Tibial nerve (tissue), 4 donors: ENCODE measurements around the gene PDCD4. TPM values are rescaled to one million over a fixed set of nuclear protein-coding genes. Genes with fewer than 3 reads are reported as not detected.

ENCODE experiments used
- DNase-seq, 2 donors: peaks; one replicate each; pipeline ENCODE4 v3.0.0-alpha.2; 2019; ENCODE audit warnings: low spot score in 2 of 2
- H3K27ac ChIP-seq, 4 donors: fragments of 200-600 bp; sonication (generic) in 3 of 4; one replicate each; pipeline ENCODE4 v1.5.1; 2017 to 2019; ENCODE audit warnings: mild to moderate bottlenecking in 1 of 4
- H3K27me3 ChIP-seq, 2 donors: fragments of 200-600 bp; sonication (generic) in 1 of 2; one replicate each; pipeline versions ENCODE4 v1.5.1 to v1.6.0; 2017 to 2019
- H3K36me3 ChIP-seq, 3 donors: fragments of 200-600 bp; sonication (generic); one replicate each; pipeline ENCODE4 v1.5.1; 2018 to 2019
- H3K4me1 ChIP-seq, 4 donors: fragments of 200-600 bp; sonication (generic) in 3 of 4; one replicate each; pipeline ENCODE4 v1.5.1; 2017 to 2019
- H3K4me3 ChIP-seq, 4 donors: fragments of 200-600 bp; sonication (generic) in 3 of 4; one replicate each; pipeline ENCODE4 v1.5.1; 2017 to 2019; ENCODE audit warnings: mild to moderate bottlenecking in 1 of 4, moderate library complexity in 1 of 4
- H3K9me3 ChIP-seq, 4 donors: fragments of 200-600 bp; sonication (generic) in 3 of 4; one replicate each; pipeline ENCODE4 v1.5.1; 2017 to 2019
- CTCF ChIP-seq, 5 experiments: fragments of 200-600 bp in 3 of 5; fragments of 450-650 bp in 2 of 5; sonication (generic) in 3 of 5; IDR thresholded peaks; one replicate each; pipeline ENCODE4 v1.5.1; 2016 to 2019; ENCODE audit warnings: antibody characterized with exemption in 5 of 5, mild to moderate bottlenecking in 3 of 5, moderate library complexity in 2 of 5
- EP300 ChIP-seq, 2 donors: sonication (generic); formaldehyde crosslinking; IDR thresholded peaks; one replicate each; pipeline ENCODE4 v1.6.1; 2017; ENCODE audit warnings: antibody characterized with exemption in 2 of 2, mild to moderate bottlenecking in 1 of 2
- POLR2A ChIP-seq, 2 donors: fragments of 450-650 bp; IDR thresholded peaks; one replicate each; pipeline ENCODE4 v1.6.1; 2017; ENCODE audit warnings: antibody characterized with exemption in 2 of 2, mild to moderate bottlenecking in 2 of 2, moderate library complexity in 2 of 2
- WGBS, 2 donors: methylation state at CpG; one replicate each; pipeline ENCODE4 v1.1.5; 2018; 5-methylcytosine and 5-hydroxymethylcytosine counted together
- total RNA-seq, 4 donors: library from RNA; depleted of rRNA; stranded (reverse); fragments of >200 nt; gene quantifications; one replicate each; pipeline ENCODE4 v1.1.0, GENCODE V29; 2016

PDCD4 gene
- total RNA-seq, 4 donors from 2014 or later, result 68.6 to 109 (median 82.7) TPM

GRCh38 chr10:110880012-110880411 lies 8.3 kb downstream of the PDCD4 start:
- Histone ChIP-seq H3K27ac (no peak overlapping the region), H3K27me3 (no peaks in the 10 kb centered on the region), H3K4me3 (no peak overlapping the region), H3K36me3 (peaks cover 0 to 25% (median 4%) of the 10 kb centered on the region in 3 donors), H3K9me3 (no peaks in the 10 kb centered on the region), H3K4me1 (peaks cover 0 to 49% (median 13%) of the 10 kb centered on the region in 4 donors)
- no peak for DNase-seq
- WGBS, 2 donors, result 69 to 77% methylated on average over 3 of the region's 3 CpGs
- no peak for TF ChIP-seq EP300 (IDR thresholded peaks at IDR 0.05)
- no peak for TF ChIP-seq POLR2A (IDR thresholded peaks at IDR 0.05)
- TF ChIP-seq CTCF (IDR thresholded peaks at IDR 0.05), result no peak

GRCh38 chr10:110881247-110881646 lies 9.5 kb downstream of the PDCD4 start:
- Histone ChIP-seq H3K27me3 (no peaks in the 10 kb centered on the region), H3K36me3 (peaks cover 0 to 35% (median 6%) of the 10 kb centered on the region in 3 donors), H3K4me3 (no peak overlapping the region), H3K4me1 (peaks cover 0 to 38% (median 11%) of the 10 kb centered on the region in 4 donors), H3K27ac (no peak overlapping the region), H3K9me3 (no peaks in the 10 kb centered on the region)
- WGBS, 2 donors, result 88 to 93% methylated on average over 9 of the region's 9 CpGs
- no peak for TF ChIP-seq CTCF (IDR thresholded peaks at IDR 0.05)
- no peak for TF ChIP-seq EP300 (IDR thresholded peaks at IDR 0.05)
- no peak for TF ChIP-seq POLR2A (IDR thresholded peaks at IDR 0.05)
- no peak for DNase-seq

GRCh38 chr10:110881905-110882304 lies 10.2 kb downstream of the PDCD4 start:
- no peaks in the 10 kb centered on the region for H3K9me3 ChIP-seq
- H3K27me3 ChIP-seq, result no peaks in the 10 kb centered on the region
- no peak overlapping the region for H3K4me3 ChIP-seq
- H3K4me1 ChIP-seq, result peaks cover 0 to 31% (median 9%) of the 10 kb centered on the region in 4 donors
- 69 to 70% methylated on average over 4 of the region's 4 CpGs for WGBS, 2 donors
- TF ChIP-seq CTCF (IDR thresholded peaks at IDR 0.05) (no peak), EP300 (IDR thresholded peaks at IDR 0.05) (no peak), POLR2A (IDR thresholded peaks at IDR 0.05) (no peak)
- peaks cover 0 to 41% (median 6%) of the 10 kb centered on the region in 3 donors for H3K36me3 ChIP-seq
- no peak for DNase-seq
- no peak overlapping the region for H3K27ac ChIP-seq

- H3K27ac ChIP-seq, result no peak overlapping the region
- DNase-seq, result no peak
- H3K4me1 ChIP-seq, result peaks cover 0 to 20% (median 3%) of the 10 kb centered on the region in 4 donors
- no peak for TF ChIP-seq POLR2A (IDR thresholded peaks at IDR 0.05)
- no peak for TF ChIP-seq CTCF (IDR thresholded peaks at IDR 0.05)
- TF ChIP-seq EP300 (IDR thresholded peaks at IDR 0.05), result no peak
- no peaks in the 10 kb centered on the region for H3K27me3 ChIP-seq
- peaks cover 0 to 55% (median 6%) of the 10 kb centered on the region in 3 donors for H3K36me3 ChIP-seq
- WGBS, 2 donors, result 87 to 91% methylated on average over 10 of the region's 10 CpGs
- no peak overlapping the region for H3K4me3 ChIP-seq
- H3K9me3 ChIP-seq, result no peaks in the 10 kb centered on the region
These were observed 12.2 kb downstream of the PDCD4 start for GRCh38 chr10:110883924-110884323.

GRCh38 chr10:110885932-110886674 lies 14.4 kb downstream of the PDCD4 start:
- Histone ChIP-seq H3K4me1 (peaks cover 0 to 11% (median 3%) of the 10 kb centered on the region in 4 donors), H3K27ac (no peak overlapping the region), H3K27me3 (no peaks in the 10 kb centered on the region), H3K4me3 (no peak overlapping the region), H3K36me3 (peaks cover 0 to 69% (median 6%) of the 10 kb centered on the region in 3 donors), H3K9me3 (no peaks in the 10 kb centered on the region)
- TF ChIP-seq EP300 (IDR thresholded peaks at IDR 0.05), result no peak
- no peak for TF ChIP-seq POLR2A (IDR thresholded peaks at IDR 0.05)
- TF ChIP-seq CTCF (IDR thresholded peaks at IDR 0.05), result no peak
- 58 to 59% methylated on average over 5 of the region's 5 CpGs for WGBS, 2 donors
- DNase-seq, result no peak
